IMR-90 (cell line): ENCODE data around the gene KCNAB3. TPM values are rescaled to one million over a fixed set of nuclear protein-coding genes. Genes with fewer than 3 reads are reported as not detected.

ENCODE experiments used
- ATAC-seq: fragments of 200-7000 bp; cut with Tn5 transposase; 2 replicates; pipeline ENCODE4 v1.9.1; 2020; ENCODE audit warnings: low read depth, mild to moderate bottlenecking, moderate library complexity
- BruUV-seq: library from RNA; stranded (reverse); fragments of 400-500 nt; replicated peaks from 2 replicates; lab custom pipeline; 2021; lab: Mats Ljungman, UMichigan
- CTCF ChIA-PET: fragments of 300-600 bp; formaldehyde crosslinking; extraction: SDS; loops from one replicate; lab custom pipeline; 2021; ENCODE audit warnings: antibody characterized with exemption; lab: Yijun Ruan, JAX
- POLR2A ChIA-PET: fragments of 300-600 bp; sonication (Branson Sonifier 250); formaldehyde crosslinking; loops from one replicate; lab custom pipeline; 2022; ENCODE audit warnings: antibody characterized with exemption; ENCODE audit not compliant: unreplicated experiment; lab: Charles Lee
- DNase-seq: peaks from one replicate; pipeline ENCODE4 v3.0.0; 2013
- H2AFZ ChIP-seq: replicated peaks from 2 replicates; pipeline ENCODE3; 2013; ENCODE audit warnings: low read length, mild to moderate bottlenecking; ENCODE audit not compliant: poor library complexity
- H2AK5ac ChIP-seq: 2 replicates; pipeline ENCODE4 v1.6.1; 2013; ENCODE audit warnings: low read depth, low read length, inconsistent platforms
- H2AK9ac ChIP-seq: replicated peaks from 2 replicates; pipeline ENCODE3; 2013; ENCODE audit warnings: mild to moderate bottlenecking, low read depth, low read length, moderate library complexity; ENCODE audit not compliant: poor library complexity
- H2BK120ac ChIP-seq: 2 replicates; pipeline ENCODE4 v1.6.1; 2013; ENCODE audit warnings: low read depth, low read length, inconsistent platforms
- H2BK15ac ChIP-seq: 3 replicates; pipeline ENCODE4 v1.6.1; 2013; ENCODE audit warnings: low read depth, low read length, inconsistent platforms
- H2BK20ac ChIP-seq: 2 replicates; pipeline ENCODE4 v1.6.1; 2013; ENCODE audit warnings: low read depth, mild to moderate bottlenecking, inconsistent platforms, low read length, moderate library complexity
- H2BK5ac ChIP-seq: 2 replicates; pipeline ENCODE4 v1.6.1; 2013; ENCODE audit warnings: mild to moderate bottlenecking, low read depth, low read length, inconsistent platforms; ENCODE audit not compliant: poor library complexity, severe bottlenecking
- H3K14ac ChIP-seq: replicated peaks from 2 replicates; pipeline ENCODE4 v1.6.1; 2013; ENCODE audit warnings: low read depth, low read length, inconsistent platforms
- H3K18ac ChIP-seq: 2 replicates; pipeline ENCODE4 v1.6.1; 2013; ENCODE audit warnings: low read depth, low read length, control low read depth
- H3K23ac ChIP-seq: 2 replicates; pipeline ENCODE4 v1.6.1; 2013; ENCODE audit warnings: low read depth, low read length, inconsistent platforms
- H3K27ac ChIP-seq: 2 replicates; pipeline ENCODE4 v1.5.1; 2013; ENCODE audit warnings: mild to moderate bottlenecking, control low read depth, low read length; ENCODE audit not compliant: insufficient read depth
- H3K27me3 ChIP-seq: 2 replicates; pipeline ENCODE4 v1.6.1; 2013; ENCODE audit warnings: low read length; ENCODE audit not compliant: control insufficient read depth, insufficient read depth
- H3K36me3 ChIP-seq: 2 replicates; pipeline ENCODE4 v1.6.1; 2013; ENCODE audit warnings: low read length, mixed read lengths; ENCODE audit not compliant: control insufficient read depth, insufficient read depth
- H3K4ac ChIP-seq: 2 replicates; pipeline ENCODE4 v1.6.1; 2013; ENCODE audit warnings: low read depth, low read length, inconsistent platforms
- H3K4me1 ChIP-seq: 2 replicates; pipeline ENCODE4 v1.6.1; 2013; ENCODE audit warnings: low read length, mixed read lengths; ENCODE audit not compliant: control insufficient read depth, insufficient read depth
- H3K4me2 ChIP-seq: 2 replicates; pipeline ENCODE4 v1.6.1; 2013; ENCODE audit warnings: low read depth, mild to moderate bottlenecking, control low read depth, low read length, moderate library complexity
- H3K4me3 ChIP-seq: 2 replicates; pipeline ENCODE4 v1.5.1; 2013; ENCODE audit warnings: low read depth, mild to moderate bottlenecking, control low read depth, low read length, moderate library complexity; ENCODE audit not compliant: insufficient read depth
- H3K56ac ChIP-seq: 2 replicates; pipeline ENCODE4 v1.6.1; 2013; ENCODE audit warnings: low read length, inconsistent platforms; ENCODE audit not compliant: insufficient read depth; ENCODE audit errors: extremely low read depth
- H3K79me1 ChIP-seq, 2 experiments: 2 replicates each; pipeline ENCODE4 v1.6.1; 2013; ENCODE audit warnings: low read length in 2 of 2, inconsistent platforms in 1 of 2, low read depth in 1 of 2
- H3K9ac ChIP-seq: 2 replicates; pipeline ENCODE4 v1.6.1; 2013; ENCODE audit warnings: low read depth, low read length, control low read depth
- H3K9me1 ChIP-seq: 2 replicates; pipeline ENCODE4 v1.6.1; 2013; ENCODE audit warnings: low read length, inconsistent platforms; ENCODE audit not compliant: insufficient read depth
- H3K9me3 ChIP-seq: 2 replicates; pipeline ENCODE4 v1.6.1; 2013; ENCODE audit warnings: low read length; ENCODE audit not compliant: control insufficient read depth, insufficient read depth
- H4K20me1 ChIP-seq: 2 replicates; pipeline ENCODE4 v1.6.1; 2013; ENCODE audit warnings: low read length, inconsistent platforms; ENCODE audit not compliant: insufficient read depth
- H4K5ac ChIP-seq: 2 replicates; pipeline ENCODE4 v1.6.1; 2013; ENCODE audit warnings: mild to moderate bottlenecking, low read depth, low read length, control low read depth
- H4K8ac ChIP-seq, 2 experiments: 2 replicates each; pipeline ENCODE4 v1.6.1; 2013; ENCODE audit warnings: low read depth in 2 of 2, low read length in 2 of 2, control low read depth in 1 of 2, inconsistent platforms in 1 of 2
- H4K91ac ChIP-seq: 2 replicates; pipeline ENCODE4 v1.6.1; 2013; ENCODE audit warnings: low read depth, low read length, inconsistent platforms; ENCODE audit not compliant: insufficient read depth
- BHLHE40 ChIP-seq: fragments of 150-350 bp; IDR thresholded peaks from 2 replicates; pipeline ENCODE4 v1.6.1; 2016; ENCODE audit warnings: mild to moderate bottlenecking, low read depth, low read length
- WGBS, 2 experiments: methylation state at CpG; one replicate each; pipeline versions ENCODE4 v1.1.5 to v1.1.7; 2013; ENCODE audit warnings: missing lambda C conversion rate in 2 of 2; ENCODE audit not compliant: insufficient read length in 1 of 2; ENCODE audit errors: extremely low coverage in 2 of 2; 5-methylcytosine and 5-hydroxymethylcytosine counted together
- dilution Hi-C: fragments of 300-500 bp; cut with HindIII; formaldehyde crosslinking; loops from one replicate; pipeline ENCODE4 v1.14.3; 2018; ENCODE audit warnings: low sequenced_read_pairs; ENCODE audit not compliant: unreplicated experiment
- in situ Hi-C: fragments of 300-500 bp; cut with MboI; formaldehyde crosslinking; loops from 3 replicates; pipeline ENCODE4 v1.14.3; 2019; ENCODE audit warnings: low sequenced_read_pairs, inconsistent platforms, mixed read lengths
- intact Hi-C: fragments of 100-400 bp; cut with micrococcal nuclease; formaldehyde crosslinking; loops from 2 replicates; pipeline ENCODE4 v1.10.0; 2022
- polyA plus RNA-seq, 3 experiments: library from polyadenylated mRNA; depleted of rRNA; stranded (reverse); fragments of >200 nt; gene quantifications; 2 replicates each; pipeline ENCODE4 v1.2.3, GENCODE V29; 2012; ENCODE audit warnings: low replicate concordance in 1 of 3
- total RNA-seq: library from RNA; depleted of rRNA; stranded (reverse); fragments of >200 nt; gene quantifications from 2 replicates; pipeline ENCODE4 v1.2.3, GENCODE V29; 2012

KCNAB3 gene
- total and polyA plus RNA-seq, 2 of the 4 experiments (the other 2 are of a cell fraction), result 0.36 to 4.2 TPM

DNA sequence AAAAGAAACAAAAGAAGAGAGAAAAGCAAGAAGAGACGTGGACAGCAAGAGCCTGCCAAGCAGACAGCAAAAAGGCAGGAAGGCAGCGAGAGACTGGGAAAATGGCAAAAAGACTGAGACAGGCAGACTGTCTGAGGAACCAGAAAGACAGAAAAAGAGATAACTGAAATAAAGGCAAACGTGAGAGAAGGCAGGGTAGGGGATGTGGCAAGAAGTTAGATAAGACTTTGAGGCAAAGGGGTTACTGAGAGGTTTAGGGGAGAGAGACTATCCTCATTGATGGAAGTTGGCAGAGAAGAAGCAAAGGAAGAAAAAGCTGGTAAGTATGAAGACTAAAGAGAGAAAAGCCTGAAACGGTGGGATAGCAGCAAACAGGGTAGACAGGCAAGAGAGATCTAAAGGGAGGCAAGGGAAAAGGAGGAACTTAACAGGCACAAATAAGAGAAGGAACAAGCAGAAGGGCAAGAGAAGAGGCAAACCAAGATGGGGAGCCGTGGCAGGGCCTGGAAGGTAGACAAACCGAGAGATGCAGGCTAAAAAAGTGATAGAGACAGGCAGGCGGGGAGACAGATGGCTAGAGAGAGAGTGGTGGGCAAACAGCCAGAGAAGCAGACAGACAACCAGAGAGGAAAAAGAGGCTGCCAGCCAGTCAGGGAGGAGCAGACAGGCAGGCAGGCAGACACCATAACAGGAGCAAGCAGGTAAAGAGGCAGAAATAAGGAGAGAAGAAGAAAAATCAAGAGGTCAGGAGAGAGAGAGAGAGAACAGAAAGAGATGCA lies 48.2 kb downstream of the KCNAB3 start:
- H3K4me3 ChIP-seq, result no peak overlapping the region
- peaks cover 8% of the 10 kb centered on the region for H3K4me1 ChIP-seq
- H2BK20ac ChIP-seq, result no peak overlapping the region
- 49% methylated on average over 7 of the region's 7 CpGs; no CpG with 5 or more reads in 1 of the 2 experiments for WGBS, 2 experiments
- H3K4me2 ChIP-seq, result no peak overlapping the region
- H3K27me3 ChIP-seq, result no peaks in the 10 kb centered on the region
- peaks cover 17% of the 10 kb centered on the region for H3K36me3 ChIP-seq
- H3K79me1 ChIP-seq, result peaks cover 4 to 34% of the 10 kb centered on the region in 2 experiments; a peak in 3 of 4 replicates
- no peak for TF ChIP-seq BHLHE40
- no peaks in the 10 kb centered on the region for H4K20me1 ChIP-seq
- H4K8ac ChIP-seq, result no peak overlapping the region
- no peak overlapping the region for H4K91ac ChIP-seq
- H2AK9ac ChIP-seq, result no peak overlapping the region
- no peak overlapping the region for H3K18ac ChIP-seq
- H3K4ac ChIP-seq, result no peak overlapping the region
- H2BK15ac ChIP-seq, result no peak overlapping the region
- no peak overlapping the region for H4K5ac ChIP-seq
- intact Hi-C loops (no loop called here), in situ Hi-C loops (no loop called here), dilution Hi-C loops (no loop called here)
- H3K23ac ChIP-seq, result peak overlapping the region; percentile 31; the same call in 1 of the 2 replicates
- ATAC-seq, result no peak
- POLR2A ChIA-PET, result no interaction called here
- H2AK5ac ChIP-seq, result no peak overlapping the region
- H3K9me3 ChIP-seq, result no peaks in the 10 kb centered on the region
- no peak overlapping the region for H3K14ac ChIP-seq
- no peak overlapping the region for H3K27ac ChIP-seq
- no peak overlapping the region for H2BK5ac ChIP-seq
- H3K9me1 ChIP-seq, result peaks cover 5% of the 10 kb centered on the region; the same call in 1 of the 2 replicates
- CTCF ChIA-PET, result no interaction called here
- no peak overlapping the region for H2AFZ ChIP-seq
- H2BK120ac ChIP-seq, result no peak overlapping the region
- BruUV-seq, result no TSS peak
- no peak overlapping the region for H3K9ac ChIP-seq
- no peak overlapping the region for H3K56ac ChIP-seq
- DNase-seq, result no peak
